22Rv1 (cell line): ENCODE data around the gene NUAK1.

ENCODE experiments used
- H3K27ac ChIP-seq: fragments of 450-650 bp; 2 replicates; pipeline ENCODE4 v1.5.1; 2017
- CTCF ChIP-seq: fragments of 450-650 bp; IDR thresholded peaks from 2 replicates; pipeline ENCODE4 v1.5.1; 2017; ENCODE audit warnings: mild to moderate bottlenecking
- ZFX ChIP-seq: fragments of 450-650 bp; IDR thresholded peaks from 2 replicates; pipeline ENCODE4 v1.6.1; 2017; ENCODE audit warnings: antibody characterized with exemption, borderline replicate concordance

The NUAK1 gene

GRCh38 chr12:106030210-106031071 lies 108.3 kb downstream of the NUAK1 start:
- H3K27ac ChIP-seq: no peak overlapping the region
- TF ChIP-seq ZFX: no peak
- TF ChIP-seq CTCF: no peak

- TF ChIP-seq ZFX: no peak
- no peak for TF ChIP-seq CTCF
- no peak overlapping the region for H3K27ac ChIP-seq
Observed at GRCh38 chr12:106029532-106029931, 109.2 kb downstream of the NUAK1 start.

GRCh38 chr12:106027911-106028310 lies 110.8 kb downstream of the NUAK1 start:
- TF ChIP-seq CTCF (no peak), ZFX (no peak)
- no peak overlapping the region for H3K27ac ChIP-seq

- no peak overlapping the region for H3K27ac ChIP-seq
- TF ChIP-seq CTCF (no peak), ZFX (no peak)
Observed at GRCh38 chr12:106027286-106027685, 111.5 kb downstream of the NUAK1 start.

- no peak overlapping the region for H3K27ac ChIP-seq
Observed at GRCh38 chr12:106025129-106025528, 113.6 kb downstream of the NUAK1 start.

GRCh38 chr12:106023039-106023438 lies 115.7 kb downstream of the NUAK1 start:
- TF ChIP-seq ZFX: no peak
- TF ChIP-seq CTCF: no peak
- no peak overlapping the region for H3K27ac ChIP-seq

More at GRCh38 chr12:106025129-106025528, 113.6 kb downstream of the NUAK1 start:
- no peak for TF ChIP-seq CTCF
- TF ChIP-seq ZFX: no peak

- no peak for TF ChIP-seq ZFX
- H3K27ac ChIP-seq: no peak overlapping the region
Observed at GRCh38 chr12:106022568-106023012, 116.2 kb downstream of the NUAK1 start.
